Esophagus (tissue), 2 donors: ENCODE data around the gene CCDC195. TPM values are rescaled to one million over a fixed set of nuclear protein-coding genes. Genes with fewer than 3 reads are reported as not detected.

Experiments
- H3K27ac ChIP-seq, 2 donors: one replicate each; pipeline ENCODE4 v1.5.1; 2013; ENCODE audit warnings: low read depth in 2 of 2, mild to moderate bottlenecking in 2 of 2, inconsistent platforms in 1 of 2, low read length in 1 of 2, moderate library complexity in 1 of 2
- H3K27me3 ChIP-seq, 2 donors: one replicate each; pipeline ENCODE4 v1.6.1; 2013; ENCODE audit warnings: low read length in 2 of 2, control low read depth in 1 of 2, mild to moderate bottlenecking in 1 of 2; ENCODE audit not compliant: insufficient read depth in 2 of 2, control insufficient read depth in 1 of 2
- H3K36me3 ChIP-seq, 2 donors: one replicate each; pipeline ENCODE4 v1.6.1; 2013; ENCODE audit warnings: low read length in 1 of 2; ENCODE audit not compliant: control insufficient read depth in 2 of 2, insufficient read depth in 2 of 2
- H3K4me1 ChIP-seq, 2 donors: one replicate each; pipeline ENCODE4 v1.6.1; 2013; ENCODE audit warnings: low read length in 1 of 2; ENCODE audit not compliant: control insufficient read depth in 2 of 2, insufficient read depth in 2 of 2
- H3K4me3 ChIP-seq, 2 donors: one replicate each; pipeline ENCODE4 v1.5.1; 2013; ENCODE audit warnings: low read length in 2 of 2, mild to moderate bottlenecking in 2 of 2, low read depth in 1 of 2, moderate library complexity in 1 of 2
- H3K9me3 ChIP-seq, 2 donors: one replicate each; pipeline ENCODE4 v1.6.1; 2013; ENCODE audit warnings: mild to moderate bottlenecking in 2 of 2, low read depth in 1 of 2, low read length in 1 of 2, moderate library complexity in 1 of 2; ENCODE audit not compliant: control insufficient read depth in 2 of 2, insufficient read depth in 1 of 2
- WGBS, 2 donors: extraction: QIAGEN DNeasy Blood & Tissue Kit; methylation state at CpG; one replicate each; pipeline ENCODE4 v1.1.7; 2013; 5-methylcytosine and 5-hydroxymethylcytosine counted together
- polyA plus RNA-seq, 2 donors: library from polyadenylated mRNA; stranded (reverse); fragments of 200-250 nt; gene quantifications; one replicate each; pipeline ENCODE4 v1.2.3, GENCODE V29; 2013
- donor health status: healthy with polysubstance abuse.
- donor health status: Bipolar disorder and iron deficiency.

CCDC195 gene
- polyA plus RNA-seq, 2 donors, result not detected

DNA sequence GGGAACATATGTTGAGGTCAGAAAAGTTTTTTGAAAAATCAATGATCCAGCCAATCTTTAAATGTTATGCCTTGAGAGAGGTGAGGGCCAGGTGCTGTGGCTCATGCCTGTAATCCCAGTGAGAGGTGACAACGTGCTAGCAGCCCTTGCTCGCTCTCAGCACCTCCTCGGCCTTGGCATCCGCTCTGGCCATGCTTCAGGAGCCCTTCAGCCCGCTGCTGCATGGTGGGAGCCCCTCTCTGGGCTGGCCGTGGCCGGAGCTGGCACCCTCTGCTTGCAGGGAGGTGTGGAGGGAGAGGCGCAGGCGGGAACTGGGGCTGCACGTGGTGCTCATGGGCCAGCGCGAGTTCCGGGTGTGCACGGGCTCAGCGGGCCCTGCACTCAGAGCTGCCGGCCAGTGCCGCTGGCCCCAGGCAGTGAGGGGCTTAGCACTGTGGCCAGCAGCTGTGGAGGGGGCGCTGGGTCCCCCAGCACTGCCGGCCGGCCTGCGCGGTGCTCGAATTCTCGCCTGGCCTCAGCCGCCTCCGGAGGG lies 61.1 kb downstream of the CCDC195 start:
- WGBS, 2 donors, result 93 to 95% methylated on average over 26 of the region's 26 CpGs
- Histone ChIP-seq H3K36me3 (no peaks in the 10 kb centered on the region), H3K27me3 (no peaks in the 10 kb centered on the region), H3K4me1 (no peaks in the 10 kb centered on the region), H3K27ac (no peak overlapping the region), H3K4me3 (no peak overlapping the region), H3K9me3 (no peaks in the 10 kb centered on the region)

Other genes with a start within 250 kb of the CCDC195 start
- gene CUL3, start 131.0 kb downstream of the CCDC195 start, polyA plus RNA-seq, result 100 to 1,000 TPM in 1 of 2 donors, 10 to 100 TPM in 1; 74.8 to 159 TPM